ENCODE measurements around the gene NINJ2.
A peak's percentile ranks its signal among the peaks of the same experiment; 100 is the strongest.

NINJ2 gene

DNA sequence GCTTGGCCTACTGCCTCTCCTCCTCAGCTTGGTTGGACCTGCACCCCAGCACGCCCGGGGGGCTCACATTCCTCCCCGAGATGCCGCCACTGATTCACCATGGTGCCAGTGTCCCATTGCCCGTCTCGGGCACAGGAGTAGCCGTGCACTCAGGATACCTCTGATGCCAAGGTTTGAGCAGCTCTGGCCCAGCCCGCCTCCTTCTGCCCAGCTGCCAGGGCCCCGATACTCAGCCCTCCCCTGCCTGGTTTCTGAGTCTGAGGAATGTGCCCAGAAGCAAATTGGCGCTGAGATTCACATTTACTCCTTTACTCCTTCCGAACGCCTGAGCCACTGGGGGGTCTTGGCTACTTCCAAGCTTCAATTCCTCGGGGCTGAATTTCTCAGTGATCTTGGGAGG is 63.5 kb downstream of the NINJ2 start:
- peak in 1 of 42 donors; percentile 3 for DNase-seq
- intact Hi-C loops (cut with DNase I): no loop called here

DNA sequence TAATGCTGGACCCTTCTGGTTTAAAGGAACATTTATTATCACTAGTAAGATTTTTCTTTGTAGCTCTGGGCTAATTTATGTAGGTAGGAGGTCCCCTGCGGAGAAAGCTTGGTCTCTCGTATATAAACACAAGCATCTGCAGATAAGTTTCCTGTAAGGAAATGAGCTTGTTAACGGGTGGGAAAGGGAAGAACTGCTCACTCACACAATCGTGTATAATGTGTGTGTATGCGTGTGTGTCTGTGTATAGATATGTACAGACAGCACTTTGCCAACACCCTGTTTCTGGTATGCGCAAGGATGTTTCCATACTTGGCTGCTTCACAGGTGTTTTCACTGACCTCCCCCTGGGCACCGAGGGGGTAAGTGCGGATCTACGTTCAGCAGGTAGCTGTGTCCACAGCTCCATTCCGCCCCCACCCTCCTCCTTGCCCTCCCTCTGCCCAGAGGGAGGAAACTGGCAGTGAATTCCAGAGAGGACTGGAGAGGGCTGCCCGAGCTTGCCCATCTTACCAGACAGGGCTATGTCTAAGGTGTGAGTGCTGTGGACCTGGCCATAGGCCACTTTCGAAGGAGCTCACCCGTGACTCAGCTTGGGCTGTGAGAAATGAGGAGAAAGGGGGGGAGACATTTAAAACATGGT is 65.2 kb downstream of the NINJ2 start:
- peak in 1 of 42 donors; percentile 8 for DNase-seq
- intact Hi-C loops (cut with DNase I): no loop called here

GRCh38 chr12:593396-594270 is 69.6 kb downstream of the NINJ2 start:
- peak in 1 of 42 donors; percentile 12 for DNase-seq
- intact Hi-C loops (cut with DNase I): no loop called here

- DNase-seq: no peak
- intact Hi-C loops (cut with DNase I): no loop called here
Observed at GRCh38 chr12:592024-592505, 71.2 kb downstream of the NINJ2 start.

- intact Hi-C loops (cut with DNase I): no loop called here
Observed at GRCh38 chr12:591167-592023, 71.8 kb downstream of the NINJ2 start.

DNA sequence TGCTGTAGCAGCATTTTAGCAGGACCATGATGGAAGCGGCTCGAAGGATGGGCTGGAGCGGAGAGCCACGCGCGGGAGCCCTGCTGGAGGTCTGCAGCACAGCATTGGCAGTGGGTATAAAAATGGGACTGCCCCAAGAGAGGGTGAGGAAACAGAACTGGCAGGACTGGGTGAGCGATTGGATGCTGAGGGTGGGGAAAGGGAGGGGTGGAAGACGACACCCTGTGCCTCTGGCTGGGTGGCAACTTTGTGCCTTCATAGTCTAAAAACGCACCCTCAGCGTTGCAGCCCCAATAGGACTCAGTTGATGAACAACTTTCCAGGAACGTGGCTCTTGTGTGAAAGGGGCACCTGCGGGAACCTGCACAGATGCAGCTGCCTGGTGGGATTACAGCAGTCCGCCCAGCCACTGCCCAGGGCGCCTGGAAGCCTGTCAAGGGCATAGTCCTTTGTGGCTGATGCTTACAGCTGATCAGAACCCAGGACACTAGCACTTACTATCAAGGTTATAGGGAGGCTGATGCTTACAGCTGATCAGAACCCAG is 73.0 kb downstream of the NINJ2 start:
- intact Hi-C loops (cut with DNase I): no loop called here
- peak in 1 of 42 donors; percentile 9 for DNase-seq

More at GRCh38 chr12:591167-592023, 71.8 kb downstream of the NINJ2 start:
- DNase-seq: peak in 5 of 42 donors; percentile 28 to 56 (median 41)

DNA sequence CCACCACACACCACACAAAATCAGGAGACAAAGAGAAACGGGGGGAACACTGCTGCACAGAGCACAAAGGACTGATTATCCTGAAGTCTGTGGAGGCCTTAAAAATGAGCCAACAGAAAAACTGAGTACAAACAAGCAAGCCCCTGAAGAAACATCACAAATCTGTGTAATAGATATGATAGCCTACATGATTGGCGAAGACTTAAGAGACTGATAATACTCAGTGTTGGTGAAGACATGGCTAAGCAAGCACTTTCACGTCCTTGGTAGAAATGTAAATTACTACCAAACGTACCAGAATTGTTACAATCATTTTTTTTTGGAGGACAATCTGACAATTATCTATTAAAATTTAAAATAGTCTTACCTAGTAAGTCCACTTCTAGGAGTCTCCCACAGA is 74.6 kb downstream of the NINJ2 start:
- DNase-seq: no peak
- intact Hi-C loops (cut with DNase I): no loop called here

GRCh38 chr12:588024-588322 is 75.3 kb downstream of the NINJ2 start:
- DNase-seq: no peak
- intact Hi-C loops (cut with DNase I): no loop called here

- peak in 2 of 42 donors; percentile 5 to 12 for DNase-seq
- intact Hi-C loops (cut with DNase I): no loop called here
Observed at GRCh38 chr12:587132-588023, 75.9 kb downstream of the NINJ2 start.

- intact Hi-C loops (cut with DNase I): no loop called here
- DNase-seq: peak in 2 of 42 donors; percentile 4 to 10
Observed at GRCh38 chr12:586318-587071, 76.8 kb downstream of the NINJ2 start.

DNA sequence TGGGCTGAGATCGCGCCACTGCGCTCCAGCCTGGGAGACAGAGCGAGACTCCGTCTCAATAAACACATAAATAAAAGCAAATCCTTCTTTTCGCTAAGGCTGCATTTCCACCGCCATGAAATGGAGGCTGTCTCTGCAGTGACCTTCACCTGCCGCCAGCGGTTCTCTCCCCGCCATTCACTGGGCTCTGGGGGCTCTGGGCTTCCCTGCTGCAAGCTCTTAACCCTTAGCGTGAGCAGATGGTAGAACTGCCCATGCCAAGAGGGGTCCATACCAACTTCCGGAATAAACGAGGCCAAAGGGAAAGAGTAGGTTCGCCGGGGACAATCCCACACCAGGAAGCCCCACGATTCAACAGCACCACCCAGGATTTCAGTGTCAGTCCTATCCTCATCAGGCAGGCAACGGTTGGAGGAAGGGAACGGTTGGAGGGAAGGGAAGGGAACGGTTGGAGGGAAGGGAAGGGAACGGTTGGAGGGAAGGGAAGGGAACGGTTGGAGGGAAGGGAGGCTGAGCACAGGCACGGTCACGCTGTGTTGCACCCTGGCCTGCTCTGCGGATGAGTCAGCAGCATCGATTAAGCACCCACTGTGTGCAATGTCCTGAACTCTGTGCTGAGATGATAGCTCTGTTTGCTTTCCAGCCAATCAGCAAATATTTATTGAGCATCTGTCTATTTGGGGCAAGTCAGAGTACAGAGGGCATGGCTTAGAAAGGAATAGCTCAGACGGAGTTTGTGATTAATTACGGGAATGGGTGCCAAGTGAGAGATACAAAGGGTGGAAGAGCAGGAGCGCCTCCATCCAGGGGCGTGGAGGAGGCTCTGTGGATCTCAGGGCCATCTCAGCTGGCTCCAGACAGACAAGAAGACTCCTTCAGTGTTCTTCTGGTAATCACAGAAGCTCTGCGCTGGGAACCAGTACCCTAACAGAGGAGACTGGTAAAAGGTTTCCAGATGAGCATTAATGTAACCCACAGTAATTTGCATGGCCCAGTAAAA is 77.9 kb downstream of the NINJ2 start:
- intact Hi-C loops (cut with DNase I): no loop called here
- DNase-seq: peak in 2 of 42 donors; percentile 7 to 10

DNA sequence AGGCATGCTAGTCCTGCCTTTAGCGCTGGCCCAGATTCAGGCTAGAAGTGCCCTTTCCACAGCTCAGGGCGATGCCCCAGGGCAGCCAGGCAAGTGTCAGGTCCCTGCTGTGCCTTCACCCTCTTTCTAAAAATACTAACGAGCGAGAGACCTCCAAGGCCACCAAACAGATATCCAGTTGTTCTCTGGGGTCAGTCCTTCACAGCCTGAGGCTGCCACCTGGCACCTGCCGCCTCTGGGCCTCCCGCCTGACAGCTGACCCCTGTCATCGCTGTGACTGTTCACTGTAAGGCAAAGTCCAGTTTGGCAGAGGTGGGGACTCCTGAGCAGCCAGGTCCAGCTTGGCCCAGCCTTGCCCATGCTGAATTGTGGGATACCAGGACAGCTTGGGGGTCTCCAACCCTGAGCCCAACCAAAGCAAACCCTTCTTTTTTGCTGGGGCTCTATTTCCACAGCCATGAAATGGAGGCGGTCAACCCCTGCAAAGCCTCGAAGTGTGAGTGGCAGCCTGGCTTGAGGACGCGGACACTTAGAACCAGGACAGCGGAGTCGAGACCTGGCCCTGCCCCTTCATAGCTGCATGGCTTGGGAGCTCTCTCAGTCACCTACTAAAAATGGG is 79.9 kb downstream of the NINJ2 start:
- intact Hi-C loops (cut with DNase I): no loop called here
- peak in 1 of 42 donors; percentile 7 for DNase-seq

- DNase-seq: peak in 2 of 42 donors; percentile 1 to 10
- intact Hi-C loops (cut with DNase I): no loop called here
Observed at GRCh38 chr12:581746-582145, 81.5 kb downstream of the NINJ2 start.

DNA sequence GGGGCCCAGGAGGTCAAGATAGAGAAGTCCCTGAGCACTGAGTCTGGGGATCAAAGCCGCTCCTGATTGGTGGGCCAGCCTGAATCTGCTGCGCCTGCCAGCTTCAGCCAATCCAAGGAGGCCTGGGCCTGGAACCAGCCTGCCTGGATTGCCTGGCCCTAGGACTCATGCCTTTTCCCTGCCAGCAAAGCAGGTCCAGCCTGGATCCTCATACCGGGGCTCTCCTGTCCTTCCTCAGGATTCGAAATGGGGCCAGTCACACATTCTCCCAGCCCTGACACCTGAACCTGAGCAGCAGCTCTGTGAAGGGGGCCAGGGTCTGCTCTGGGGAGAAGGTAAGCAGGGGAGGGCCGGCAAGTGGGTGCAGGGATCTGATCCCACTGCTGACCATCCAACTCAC is 81.9 kb downstream of the NINJ2 start:
- intact Hi-C loops (cut with DNase I): no loop called here
- DNase-seq: peak in 1 of 42 donors; percentile 10

DNA sequence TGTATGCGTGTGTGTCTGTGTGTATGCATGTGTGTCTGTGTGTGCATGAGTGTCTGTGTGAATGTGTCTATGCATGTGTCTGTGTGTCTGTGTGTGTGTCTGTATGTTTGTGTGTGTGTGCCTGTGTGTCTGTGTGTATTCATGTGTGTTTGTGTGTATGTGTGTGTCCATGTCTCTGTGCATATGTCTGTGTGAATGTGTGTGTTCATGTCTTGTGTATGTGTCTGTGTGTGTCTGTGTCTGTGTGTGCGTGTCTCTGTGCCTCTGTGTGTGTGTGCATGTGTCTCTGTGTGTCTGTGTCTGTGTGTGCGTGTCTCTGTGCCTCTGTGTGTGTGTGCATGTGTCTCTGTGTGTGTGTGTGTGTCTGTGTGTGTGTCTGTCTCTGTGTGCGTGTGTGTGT is 82.4 kb downstream of the NINJ2 start:
- intact Hi-C loops (cut with DNase I): no loop called here
- DNase-seq: no peak

Data from head of caudate nucleus (tissue), 42 donors.